Renal pelvis (tissue), 3 donors: ENCODE results near the gene PRDM15. TPM values are rescaled to one million over a fixed set of nuclear protein-coding genes. Genes with fewer than 3 reads are reported as not detected.

Source experiments
- polyA plus RNA-seq, 3 donors: library from polyadenylated mRNA; unstranded; fragments of 120-200 nt; gene quantifications; one replicate each; pipeline ENCODE4 v1.2.1, GENCODE V29; 2013; ENCODE audit not compliant: insufficient read length in 3 of 3

The PRDM15 gene
- polyA plus RNA-seq, 3 donors: 6.8 to 8.1 (median 7.8) TPM

Other genes with a start within 250 kb of the PRDM15 start
- gene RIPK4, start 112.3 kb downstream of the PRDM15 start, polyA plus RNA-seq: 10 to 100 TPM; 19.9 to 25.3 (median 23.2) TPM
- 10 to 100 TPM; 13.2 to 20.0 (median 19.7) TPM for gene C2CD2, start 74.7 kb upstream of the PRDM15 start, polyA plus RNA-seq
- 10 to 100 TPM in 2 of 3 donors, 1 to 10 TPM in 1; 8.8 to 11.0 (median 10.5) TPM for gene ZBTB21, start 131.0 kb upstream of the PRDM15 start, polyA plus RNA-seq
- gene UMODL1, start 192.0 kb upstream of the PRDM15 start, polyA plus RNA-seq: under 1 TPM; 0.06 to 0.21 (median 0.10) TPM